Fibroblast of lung (primary cell): Measurements from ENCODE around the gene MB21D2. TPM values are rescaled to one million over a fixed set of nuclear protein-coding genes. Genes with fewer than 3 reads are reported as not detected.
"Not testable (repeated sequence)": the region's sequence is repeated elsewhere in the genome, so short reads cannot be mapped to it uniquely, and the experiment has no call there.

Source experiments
- DNase-seq, 2 donors: peaks; one replicate each; pipeline versions ENCODE4 v3.0.0 to v3.0.0-alpha.2; 2010; ENCODE audit warnings: low read depth in 2 of 2
- H2AFZ ChIP-seq: 2 replicates; pipeline ENCODE4 v1.5.1; 2012; ENCODE audit warnings: low read length, control low read depth, inconsistent platforms
- H3K27ac ChIP-seq: 2 replicates; pipeline ENCODE4 v1.5.1; 2011; ENCODE audit warnings: low read length, control low read depth; ENCODE audit not compliant: insufficient read depth
- H3K27me3 ChIP-seq: 2 replicates; pipeline ENCODE4 v1.5.1; 2011; ENCODE audit warnings: mild to moderate bottlenecking, low read length; ENCODE audit not compliant: control insufficient read depth, insufficient read depth
- H3K36me3 ChIP-seq: 2 replicates; pipeline ENCODE4 v1.5.1; 2011; ENCODE audit warnings: low read length; ENCODE audit not compliant: control insufficient read depth, insufficient read depth
- H3K4me1 ChIP-seq: 2 replicates; pipeline ENCODE4 v1.5.1; 2011; ENCODE audit warnings: low read length; ENCODE audit not compliant: control insufficient read depth, insufficient read depth; ENCODE audit errors: extremely low read depth
- H3K4me2 ChIP-seq: 2 replicates; pipeline ENCODE4 v1.5.1; 2011; ENCODE audit warnings: low read length, control low read depth; ENCODE audit not compliant: insufficient read depth; ENCODE audit errors: extremely low read depth
- H3K4me3 ChIP-seq, 4 experiments: fragments of 200-600 bp in 1 of 4; sonication (generic) in 1 of 4; replicated peaks in 1 of 4; 2 replicates each; pipeline ENCODE4 v1.5.1; 2011 to 2016; ENCODE audit warnings: low read length in 4 of 4, low read depth in 3 of 4, mild to moderate bottlenecking in 3 of 4, control low read depth in 2 of 4, inconsistent platforms in 1 of 4, mixed read lengths in 1 of 4; ENCODE audit not compliant: insufficient read depth in 1 of 4; ENCODE audit errors: control extremely low read depth in 1 of 4
- H3K79me2 ChIP-seq: 2 replicates; pipeline ENCODE4 v1.5.1; 2012; ENCODE audit warnings: mild to moderate bottlenecking, low read length, inconsistent platforms; ENCODE audit not compliant: control insufficient read depth, insufficient read depth
- H3K9ac ChIP-seq: 2 replicates; pipeline ENCODE4 v1.5.1; 2011; ENCODE audit warnings: mild to moderate bottlenecking, low read length, control low read depth; ENCODE audit not compliant: insufficient read depth
- H3K9me3 ChIP-seq: 2 replicates; pipeline ENCODE4 v1.5.1; 2012; ENCODE audit warnings: low read depth, low read length; ENCODE audit not compliant: control insufficient read depth, insufficient read depth
- H4K20me1 ChIP-seq: 2 replicates; pipeline ENCODE4 v1.5.1; 2011; ENCODE audit warnings: low read length; ENCODE audit not compliant: control insufficient read depth, insufficient read depth; ENCODE audit errors: extremely low read depth
- EZH2 ChIP-seq: IDR thresholded peaks from 2 replicates; pipeline ENCODE4 v1.5.1; 2012; ENCODE audit warnings: low read length, control low read depth, mild to moderate bottlenecking; ENCODE audit errors: missing control alignments
- polyA minus RNA-seq: library from RNA; depleted of rRNA, polyadenylated mRNA; stranded (reverse); fragments of >200 nt; gene quantifications from 2 replicates; pipeline ENCODE4 v1.2.3, GENCODE V29; 2011; ENCODE audit warnings: low replicate concordance
- polyA plus RNA-seq, 2 donors: library from polyadenylated mRNA; depleted of rRNA in 1 of 2; stranded (reverse) in 1 of 2; unstranded in 1 of 2; fragments of >200 nt; gene quantifications; 2 replicates each; pipeline ENCODE4 v1.2.1, GENCODE V29; 2011 to 2012; ENCODE audit warnings: missing spikeins in 1 of 2
- total RNA-seq: library from RNA; depleted of rRNA; stranded (reverse); fragments of >200 nt; gene quantifications from 2 replicates; pipeline ENCODE4 v1.2.1, GENCODE V29; 2014
- TF ChIP-seq, protein P1 (sequence below), 2 donors: IDR thresholded peaks in 1 of 2; conservative IDR thresholded peaks in 1 of 2; 1 replicate in 1 of 2; 2 replicates in 1 of 2; pipeline ENCODE4 v1.5.1; 2011 to 2012; ENCODE audit warnings: low read length in 2 of 2, control low read depth in 1 of 2, inconsistent platforms in 1 of 2, low read depth in 1 of 2, mild to moderate bottlenecking in 1 of 2

The MB21D2 gene, protein sequence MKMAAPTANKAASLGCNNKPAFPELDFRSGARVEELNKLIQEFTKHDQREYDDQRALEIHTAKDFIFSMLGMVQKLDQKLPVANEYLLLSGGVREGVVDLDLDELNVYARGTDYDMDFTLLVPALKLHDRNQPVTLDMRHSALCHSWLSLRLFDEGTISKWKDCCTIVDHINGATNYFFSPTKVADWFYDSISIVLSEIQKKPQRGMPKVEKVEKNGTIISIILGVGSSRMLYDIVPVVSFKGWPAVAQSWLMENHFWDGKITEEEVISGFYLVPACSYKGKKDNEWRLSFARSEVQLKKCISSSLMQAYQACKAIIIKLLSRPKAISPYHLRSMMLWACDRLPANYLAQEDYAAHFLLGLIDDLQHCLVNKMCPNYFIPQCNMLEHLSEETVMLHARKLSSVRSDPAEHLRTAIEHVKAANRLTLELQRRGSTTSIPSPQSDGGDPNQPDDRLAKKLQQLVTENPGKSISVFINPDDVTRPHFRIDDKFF
- total RNA-seq, result 3.5 and 3.6 TPM in 2 replicates
- 11.2 and 11.4 TPM in 2 replicates for polyA plus RNA-seq
- polyA plus RNA-seq (2012), result 7.5 and 8.7 TPM in 2 replicates
- polyA minus RNA-seq, result 23.7 and 26.6 TPM in 2 replicates

DNA sequence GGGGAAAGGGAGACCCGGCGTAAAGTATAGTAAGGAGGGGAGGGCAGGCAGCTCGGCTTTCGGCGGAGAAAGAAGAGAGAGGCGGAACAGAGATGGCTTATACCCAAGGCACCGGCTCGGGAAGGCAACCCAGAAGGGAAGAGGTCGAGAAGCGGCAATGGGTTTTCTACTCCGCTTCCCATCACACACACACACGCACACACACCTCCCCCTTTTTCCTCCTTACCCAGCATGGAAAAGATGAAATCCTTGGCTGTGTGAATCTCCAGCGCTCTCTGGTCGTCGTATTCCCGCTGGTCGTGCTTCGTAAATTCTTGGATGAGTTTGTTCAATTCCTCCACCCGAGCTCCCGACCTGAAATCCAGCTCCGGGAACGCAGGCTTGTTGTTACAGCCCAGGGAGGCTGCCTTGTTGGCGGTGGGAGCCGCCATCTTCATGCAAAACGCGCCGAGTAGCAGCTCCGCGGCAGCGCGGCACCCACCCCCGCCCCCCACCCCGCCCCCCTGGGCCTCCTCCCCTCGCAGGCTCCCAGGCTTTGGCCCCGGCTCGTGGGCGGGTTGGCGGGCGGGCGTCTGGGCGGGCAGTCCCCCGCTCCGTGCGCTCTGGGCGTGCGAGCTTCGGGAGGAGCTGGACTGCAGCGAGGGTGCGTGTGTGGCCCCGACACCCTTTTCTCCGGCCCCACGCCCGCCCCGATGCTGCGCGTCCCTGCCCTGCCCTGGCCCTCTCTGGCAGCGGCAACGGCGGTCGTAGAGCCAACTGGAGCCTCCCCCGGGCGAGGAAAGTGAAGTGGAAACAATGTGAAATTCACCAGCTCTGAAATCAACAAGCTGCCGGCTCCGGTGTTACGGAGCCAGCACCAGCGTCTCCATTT is at the start of gene MB21D2:
TSS of gene MB21D2 (minus strand) at position 453 of the 871 bp plus-strand sequence. CDS start at position 437, 16 bp downstream.
- no peaks in the 10 kb centered on the region for H4K20me1 ChIP-seq
- peak within 1 kb of the TSS; percentile 88 for H3K9ac ChIP-seq
- peak within 1 kb of the TSS; percentile 91 for H3K27ac ChIP-seq
- no peaks in the 10 kb centered on the region for H3K36me3 ChIP-seq
- H3K9me3 ChIP-seq, result no peaks in the 10 kb centered on the region
- peak; percentile 79 to 84 for DNase-seq
- H3K4me2 ChIP-seq, result peak within 1 kb of the TSS; percentile 78
- no peaks in the 10 kb centered on the region for H3K4me1 ChIP-seq
- no peak for TF ChIP-seq EZH2
- TF ChIP-seq, protein P1, sequence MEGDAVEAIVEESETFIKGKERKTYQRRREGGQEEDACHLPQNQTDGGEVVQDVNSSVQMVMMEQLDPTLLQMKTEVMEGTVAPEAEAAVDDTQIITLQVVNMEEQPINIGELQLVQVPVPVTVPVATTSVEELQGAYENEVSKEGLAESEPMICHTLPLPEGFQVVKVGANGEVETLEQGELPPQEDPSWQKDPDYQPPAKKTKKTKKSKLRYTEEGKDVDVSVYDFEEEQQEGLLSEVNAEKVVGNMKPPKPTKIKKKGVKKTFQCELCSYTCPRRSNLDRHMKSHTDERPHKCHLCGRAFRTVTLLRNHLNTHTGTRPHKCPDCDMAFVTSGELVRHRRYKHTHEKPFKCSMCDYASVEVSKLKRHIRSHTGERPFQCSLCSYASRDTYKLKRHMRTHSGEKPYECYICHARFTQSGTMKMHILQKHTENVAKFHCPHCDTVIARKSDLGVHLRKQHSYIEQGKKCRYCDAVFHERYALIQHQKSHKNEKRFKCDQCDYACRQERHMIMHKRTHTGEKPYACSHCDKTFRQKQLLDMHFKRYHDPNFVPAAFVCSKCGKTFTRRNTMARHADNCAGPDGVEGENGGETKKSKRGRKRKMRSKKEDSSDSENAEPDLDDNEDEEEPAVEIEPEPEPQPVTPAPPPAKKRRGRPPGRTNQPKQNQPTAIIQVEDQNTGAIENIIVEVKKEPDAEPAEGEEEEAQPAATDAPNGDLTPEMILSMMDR (conservative IDR thresholded peaks at IDR 0.05 in 1 of 2, IDR thresholded peaks at IDR 0.05 in 1 of 2; ENCODE audit: low read depth in 1 of 2, low read length in 2 of 2), result no peak
- H3K4me3 ChIP-seq, result peak within 1 kb of the TSS; percentile 86 to 97 (median 92)
- peaks cover 44% of the 10 kb centered on the region for H3K79me2 ChIP-seq
- no peaks in the 10 kb centered on the region for H3K27me3 ChIP-seq
- peak within 1 kb of the TSS; percentile 90 for H2AFZ ChIP-seq

DNA sequence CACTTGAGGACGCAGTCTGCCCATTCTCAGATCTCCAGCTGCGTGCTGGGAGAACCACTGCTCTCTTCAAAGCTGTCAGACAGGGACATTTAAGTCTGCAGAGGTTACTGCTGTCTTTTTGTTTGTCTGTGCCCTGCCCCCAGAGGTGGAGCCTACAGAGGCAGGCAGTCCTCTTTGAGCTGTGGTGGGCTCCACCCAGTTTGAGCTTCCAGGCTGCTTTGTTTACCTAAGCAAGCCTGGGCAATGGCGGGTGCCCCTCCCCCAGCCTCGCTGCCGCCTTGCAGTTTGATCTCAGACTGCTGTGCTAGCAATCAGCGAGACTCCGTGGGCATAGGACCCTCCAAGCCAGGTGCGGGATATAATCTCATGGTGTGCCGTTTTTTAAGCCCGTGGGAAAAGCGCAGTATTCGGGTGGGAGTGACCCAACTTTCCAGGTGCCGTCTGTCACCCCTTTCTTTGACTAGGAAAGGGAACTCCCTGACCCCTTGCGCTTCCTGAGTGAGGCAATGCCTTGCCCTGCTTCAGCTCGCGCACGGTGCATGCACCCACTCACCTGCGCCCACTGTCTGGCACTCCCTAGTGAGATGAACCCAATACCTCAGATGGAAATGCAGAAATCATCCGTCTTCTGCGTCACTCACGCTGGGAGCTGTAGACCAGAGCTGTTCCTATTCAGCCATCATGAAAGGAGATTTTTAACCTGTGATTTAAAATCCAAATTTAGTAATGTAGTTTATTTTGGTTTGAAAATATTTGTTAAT is 47.5 kb upstream of the MB21D2 start:
- not testable (repeated sequence) for H4K20me1 ChIP-seq, H3K27me3 ChIP-seq, H3K4me1 ChIP-seq, H2AFZ ChIP-seq, DNase-seq, H3K9me3 ChIP-seq, H3K27ac ChIP-seq, H3K79me2 ChIP-seq, H3K4me3 ChIP-seq, H3K9ac ChIP-seq, H3K36me3 ChIP-seq, H3K4me2 ChIP-seq

DNA sequence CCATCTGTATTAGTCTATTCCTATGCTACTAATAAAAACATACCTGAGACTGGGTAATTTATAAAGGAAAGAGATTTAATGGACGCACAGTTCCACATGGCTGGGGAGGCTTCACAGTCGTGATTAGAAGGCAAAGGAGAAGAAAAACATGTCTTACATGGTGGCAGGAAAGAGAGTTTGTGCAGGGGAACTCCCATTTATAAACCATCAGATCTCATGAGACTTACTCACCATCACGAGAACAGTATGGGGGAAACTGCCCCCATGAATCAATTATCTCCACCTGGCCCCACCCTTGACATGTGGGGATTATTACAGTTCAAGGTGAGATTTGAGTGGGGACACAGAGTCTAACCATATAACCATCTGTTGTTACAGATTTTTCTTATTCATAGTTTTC is 42.1 kb upstream of the MB21D2 start:
- Histone ChIP-seq H3K9me3 (no peaks in the 10 kb centered on the region), H4K20me1 (no peaks in the 10 kb centered on the region), H3K27me3 (no peaks in the 10 kb centered on the region), H3K9ac (no peak overlapping the region), H3K4me2 (no peak overlapping the region), H3K4me1 (peaks cover 2% of the 10 kb centered on the region), H3K79me2 (no peaks in the 10 kb centered on the region), H2AFZ (no peak overlapping the region), H3K36me3 (no peaks in the 10 kb centered on the region), H3K27ac (no peak overlapping the region), H3K4me3 (no peak overlapping the region)
- TF ChIP-seq EZH2, result no peak
- TF ChIP-seq, protein P1 (conservative IDR thresholded peaks at IDR 0.05 in 1 of 2, IDR thresholded peaks at IDR 0.05 in 1 of 2; ENCODE audit: low read depth in 1 of 2, low read length in 2 of 2), result no peak
- no peak for DNase-seq
